Neural crest cell (in vitro differentiated cells): Measurements from ENCODE around the gene CFAP221. TPM values are rescaled to one million over a fixed set of nuclear protein-coding genes. Genes with fewer than 3 reads are reported as not detected.
"Not testable (repeated sequence)": the region's sequence is repeated elsewhere in the genome, so short reads cannot be mapped to it uniquely, and the experiment has no call there.

Source experiments
- DNase-seq: peaks from one replicate; pipeline ENCODE4 v3.0.0; 2021; ENCODE audit warnings: low read depth, mixed read lengths, low spot score
- H3K27ac Mint-ChIP-seq: one replicate; pipeline ENCODE4 v1.8.0; 2021; ENCODE audit warnings: mild to moderate bottlenecking, mixed read lengths; ENCODE audit not compliant: unreplicated experiment
- H3K27me3 Mint-ChIP-seq: 2 replicates; pipeline ENCODE4 v1.8.0; 2021; ENCODE audit warnings: low read depth, mild to moderate bottlenecking, mixed read lengths
- H3K36me3 Mint-ChIP-seq: 2 replicates; pipeline ENCODE4 v1.8.0; 2021; ENCODE audit warnings: low read depth, mild to moderate bottlenecking, mixed read lengths
- H3K4me1 Mint-ChIP-seq: 2 replicates; pipeline ENCODE4 v1.8.0; 2021; ENCODE audit warnings: mixed read lengths
- H3K4me3 Mint-ChIP-seq: one replicate; pipeline ENCODE4 v1.8.0; 2021; ENCODE audit warnings: mild to moderate bottlenecking, mixed read lengths
- H3K9me3 Mint-ChIP-seq: 2 replicates; pipeline ENCODE4 v1.8.0; 2021; ENCODE audit warnings: mixed read lengths
- CTCF ChIP-seq: fragments of 200-600 bp; sonication (generic); conservative IDR thresholded peaks from 2 replicates; pipeline ENCODE4 v1.5.0; 2021; ENCODE audit warnings: antibody characterized with exemption, mild to moderate bottlenecking
- total RNA-seq: library from RNA; stranded (reverse); gene quantifications from 2 replicates; pipeline ENCODE4 v1.2.1, GENCODE V29; 2021

Gene CFAP221
- total RNA-seq, 1 donor from 2014 or later: 2.0 TPM

DNA sequence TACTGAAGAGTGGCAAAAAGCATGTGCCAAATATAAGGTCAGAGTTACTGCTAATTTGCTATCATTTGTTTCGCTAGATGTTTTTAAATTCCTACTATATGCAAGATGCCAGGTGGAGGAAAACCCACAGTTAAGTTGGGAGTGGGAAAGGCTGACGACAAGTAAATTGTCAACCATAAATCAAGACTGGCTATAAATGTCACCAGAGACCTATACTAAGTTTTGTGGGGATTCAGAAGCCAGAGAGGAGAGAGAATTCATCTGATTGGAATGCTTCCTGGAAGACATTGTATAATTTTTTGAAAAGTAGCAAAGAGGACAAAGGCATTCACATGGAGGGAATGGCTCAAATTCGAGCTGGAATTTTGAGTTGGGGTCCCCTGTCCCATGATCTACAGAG, 64.3 kb downstream of the CFAP221 start:
- no peak overlapping the region for H3K4me3 Mint-ChIP-seq
- no peaks in the 10 kb centered on the region for H3K36me3 Mint-ChIP-seq
- H3K9me3 Mint-ChIP-seq: no peaks in the 10 kb centered on the region
- no peak overlapping the region for H3K27ac Mint-ChIP-seq
- no peaks in the 10 kb centered on the region for H3K4me1 Mint-ChIP-seq
- no peak for TF ChIP-seq CTCF
- no peak for DNase-seq
- peaks cover 26% of the 10 kb centered on the region for H3K27me3 Mint-ChIP-seq

DNA sequence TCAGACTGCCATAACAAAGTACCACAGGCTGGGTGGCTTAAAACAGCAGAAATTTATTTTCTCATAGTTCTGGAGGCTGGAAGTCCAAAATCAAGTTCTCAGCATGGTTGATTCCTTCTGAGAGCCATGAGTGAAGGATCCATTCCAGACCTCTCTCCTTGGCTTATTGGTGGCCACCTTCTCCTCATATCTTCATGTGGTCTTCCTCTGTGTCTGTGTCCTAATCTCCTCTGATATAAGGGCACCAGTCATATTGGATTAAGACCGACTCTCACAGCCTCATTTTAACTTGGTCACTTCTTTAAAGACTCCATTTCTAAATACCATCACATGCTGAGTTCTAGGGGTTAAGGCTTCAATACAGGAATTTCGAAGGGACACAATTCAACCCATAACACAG, 65.1 kb downstream of the CFAP221 start:
- H3K27ac Mint-ChIP-seq: no peak overlapping the region
- no peak for TF ChIP-seq CTCF
- peaks cover 32% of the 10 kb centered on the region for H3K27me3 Mint-ChIP-seq
- peaks cover 6% of the 10 kb centered on the region for H3K9me3 Mint-ChIP-seq
- H3K36me3 Mint-ChIP-seq: peaks cover 7% of the 10 kb centered on the region
- H3K4me1 Mint-ChIP-seq: no peaks in the 10 kb centered on the region
- DNase-seq: no peak
- no peak overlapping the region for H3K4me3 Mint-ChIP-seq

DNA sequence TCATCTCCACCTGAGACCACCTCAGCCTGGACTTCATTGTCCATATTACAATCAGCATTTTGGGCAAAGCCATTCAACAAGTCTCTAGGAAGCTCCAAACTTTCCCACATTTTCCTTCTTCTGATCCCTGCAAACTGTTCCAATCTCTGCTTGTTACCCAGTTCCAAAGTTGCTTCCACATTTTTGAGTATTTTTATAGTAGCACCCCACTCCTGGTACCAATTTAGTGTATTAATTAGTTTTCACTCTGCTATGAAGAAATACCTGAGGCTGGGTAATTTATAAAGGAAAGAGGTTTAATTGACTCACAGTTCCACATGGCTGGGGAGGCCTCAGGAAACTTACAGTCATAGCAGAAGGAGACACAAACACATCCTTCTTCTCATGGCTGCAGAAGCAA, 69.9 kb downstream of the CFAP221 start:
- DNase-seq, H3K4me1 Mint-ChIP-seq, H3K4me3 Mint-ChIP-seq, H3K27ac Mint-ChIP-seq: not testable (repeated sequence)
- peaks cover 18% of the 10 kb centered on the region for H3K27me3 Mint-ChIP-seq
- H3K9me3 Mint-ChIP-seq: peaks cover 11% of the 10 kb centered on the region
- H3K36me3 Mint-ChIP-seq: peaks cover 12% of the 10 kb centered on the region

GRCh38 chr2:119616421-119616820, 72.2 kb downstream of the CFAP221 start:
- Mint-ChIP-seq H3K27me3 (peaks cover 24% of the 10 kb centered on the region), H3K4me1 (no peaks in the 10 kb centered on the region), H3K27ac (no peak overlapping the region), H3K4me3 (no peak overlapping the region), H3K36me3 (peaks cover 12% of the 10 kb centered on the region), H3K9me3 (peaks cover 15% of the 10 kb centered on the region)
- TF ChIP-seq CTCF: no peak
- DNase-seq: no peak

DNA sequence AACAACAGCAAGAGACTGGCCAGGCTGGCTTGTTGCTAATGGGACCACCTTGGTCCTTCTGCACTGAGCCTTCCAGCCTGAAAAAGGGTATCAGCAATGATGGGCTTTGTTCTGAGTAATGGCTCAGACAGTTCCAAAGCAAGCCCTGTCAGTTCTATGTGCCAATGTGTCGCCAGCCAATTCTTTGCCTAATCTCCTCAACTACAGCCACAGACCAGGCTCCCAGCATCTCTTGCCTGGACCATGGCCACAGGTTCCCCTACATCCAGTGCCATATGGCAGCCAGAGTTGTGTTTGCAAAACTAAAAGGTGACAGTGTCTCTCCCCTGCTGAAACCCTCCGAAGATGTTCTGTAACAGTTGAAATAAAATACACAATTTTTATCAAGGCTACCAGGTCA, 73.2 kb downstream of the CFAP221 start:
- TF ChIP-seq CTCF: no peak
- H3K4me3 Mint-ChIP-seq: no peak overlapping the region
- H3K36me3 Mint-ChIP-seq: peaks cover 12% of the 10 kb centered on the region
- H3K27me3 Mint-ChIP-seq: peaks cover 25% of the 10 kb centered on the region
- H3K4me1 Mint-ChIP-seq: no peaks in the 10 kb centered on the region
- no peak overlapping the region for H3K27ac Mint-ChIP-seq
- H3K9me3 Mint-ChIP-seq: peaks cover 15% of the 10 kb centered on the region
- no peak for DNase-seq

GRCh38 chr2:119618725-119619124, 74.5 kb downstream of the CFAP221 start:
- Mint-ChIP-seq H3K27me3 (peaks cover 20% of the 10 kb centered on the region), H3K36me3 (peaks cover 11% of the 10 kb centered on the region), H3K9me3 (peaks cover 14% of the 10 kb centered on the region)
- H3K27ac Mint-ChIP-seq, DNase-seq, H3K4me1 Mint-ChIP-seq, H3K4me3 Mint-ChIP-seq: not testable (repeated sequence)

DNA sequence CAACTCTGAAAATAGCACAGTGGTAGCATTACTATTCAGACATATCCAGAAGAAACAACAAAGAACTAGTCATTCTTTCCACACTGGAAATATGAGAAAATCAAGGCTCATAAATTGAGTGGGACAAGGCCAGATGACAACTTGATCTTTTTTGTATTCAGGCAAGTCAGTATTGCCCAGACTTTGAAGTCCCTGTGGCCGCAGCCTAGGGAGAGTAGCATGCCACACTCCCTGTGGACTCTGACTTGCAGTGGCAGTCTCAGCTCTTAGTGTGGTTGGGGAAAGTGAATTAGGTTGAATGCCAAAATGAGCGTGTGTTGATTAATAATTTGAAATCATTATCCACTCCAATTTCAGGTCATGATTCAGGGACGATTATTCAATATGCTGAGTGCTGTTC, 81.0 kb downstream of the CFAP221 start:
- no peak for DNase-seq
- no peaks in the 10 kb centered on the region for H3K4me1 Mint-ChIP-seq
- peaks cover 15% of the 10 kb centered on the region for H3K27me3 Mint-ChIP-seq
- no peak for TF ChIP-seq CTCF
- peaks cover 3% of the 10 kb centered on the region for H3K9me3 Mint-ChIP-seq
- H3K27ac Mint-ChIP-seq: no peak overlapping the region
- H3K4me3 Mint-ChIP-seq: no peak overlapping the region
- no peaks in the 10 kb centered on the region for H3K36me3 Mint-ChIP-seq
